Measurements from ENCODE around the gene VASH2.
"Not testable (repeated sequence)": the region's sequence is repeated elsewhere in the genome, so short reads cannot be mapped to it uniquely, and the experiment has no call there.

The VASH2 gene

GRCh38 chr1:212981025-212981495, 30.7 kb downstream of the VASH2 start:
- no peak for DNase-seq (ENCODE audit: low read depth in 2 of 2)

- no peak for DNase-seq (ENCODE audit: low read depth in 2 of 2)
Observed at GRCh38 chr1:212981571-212982328, 31.4 kb downstream of the VASH2 start.

- DNase-seq (ENCODE audit: low read depth in 2 of 2) = no peak
Observed at GRCh38 chr1:212982430-212983152, 32.2 kb downstream of the VASH2 start.

- no peak for DNase-seq (ENCODE audit: low read depth in 2 of 2)
Observed at GRCh38 chr1:212983482-212983881, 33.1 kb downstream of the VASH2 start.

GRCh38 chr1:212984522-212985291, 34.4 kb downstream of the VASH2 start:
- DNase-seq (ENCODE audit: low read depth in 2 of 2) = no peak

- DNase-seq (ENCODE audit: low read depth in 2 of 2) = no peak
Observed at GRCh38 chr1:212986551-212986950, 36.2 kb downstream of the VASH2 start.

GRCh38 chr1:212987702-212988322, 37.5 kb downstream of the VASH2 start:
- no peak for DNase-seq (ENCODE audit: low read depth in 2 of 2)

GRCh38 chr1:212990276-212990675, 39.9 kb downstream of the VASH2 start:
- DNase-seq (ENCODE audit: low read depth in 2 of 2) = no peak

GRCh38 chr1:212993960-212994359, 43.6 kb downstream of the VASH2 start:
- not testable (repeated sequence) for DNase-seq (ENCODE audit: low read depth in 2 of 2)

- DNase-seq (ENCODE audit: low read depth in 2 of 2) = no peak
Observed at GRCh38 chr1:212994926-212995325, 44.6 kb downstream of the VASH2 start.

- DNase-seq (ENCODE audit: low read depth in 2 of 2) = no peak
Observed at GRCh38 chr1:213003256-213003655, 52.9 kb downstream of the VASH2 start.

- DNase-seq (ENCODE audit: low read depth in 2 of 2) = no peak
Observed at GRCh38 chr1:213008564-213008963, 58.2 kb downstream of the VASH2 start.

GRCh38 chr1:213014642-213015041, 64.3 kb downstream of the VASH2 start:
- DNase-seq (ENCODE audit: low read depth in 2 of 2) = no peak

- peak; percentile 90 to 94 for DNase-seq (ENCODE audit: low read depth in 2 of 2)
Observed at GRCh38 chr1:213015099-213016050, 65.0 kb downstream of the VASH2 start, which contains the start of gene ANGEL2. TSS of gene ANGEL2 (minus strand) at chr1:213015867. CDS start at chr1:213015671, 196 bp downstream.

GRCh38 chr1:213017447-213018273, 67.3 kb downstream of the VASH2 start:
- DNase-seq (ENCODE audit: low read depth in 2 of 2) = no peak

- no peak for DNase-seq (ENCODE audit: low read depth in 2 of 2)
Observed at GRCh38 chr1:213019450-213019849, 69.1 kb downstream of the VASH2 start.

- DNase-seq (ENCODE audit: low read depth in 2 of 2) = no peak
Observed at GRCh38 chr1:213020016-213020415, 69.7 kb downstream of the VASH2 start.

GRCh38 chr1:213027024-213027423, 76.7 kb downstream of the VASH2 start:
- not testable (repeated sequence) for DNase-seq (ENCODE audit: low read depth in 2 of 2)

GRCh38 chr1:213032651-213033050, 82.3 kb downstream of the VASH2 start:
- DNase-seq (ENCODE audit: low read depth in 2 of 2) = no peak

GRCh38 chr1:213034713-213035112, 84.4 kb downstream of the VASH2 start:
- no peak for DNase-seq (ENCODE audit: low read depth in 2 of 2)

Measured in stimulated activated CD4-positive, alpha-beta T cell treated with anti-CD3 and anti-CD28 coated beads, Interleukin-4, amount 100 ng/mL, for 48 hours (primary cell).